ENCODE results near the gene SUSD3. TPM values are rescaled to one million over a fixed set of nuclear protein-coding genes. Genes with fewer than 3 reads are reported as not detected.

The SUSD3 gene
- total RNA-seq, 2 donors from 2014 or later = 0.95 to 2.0 TPM

DNA sequence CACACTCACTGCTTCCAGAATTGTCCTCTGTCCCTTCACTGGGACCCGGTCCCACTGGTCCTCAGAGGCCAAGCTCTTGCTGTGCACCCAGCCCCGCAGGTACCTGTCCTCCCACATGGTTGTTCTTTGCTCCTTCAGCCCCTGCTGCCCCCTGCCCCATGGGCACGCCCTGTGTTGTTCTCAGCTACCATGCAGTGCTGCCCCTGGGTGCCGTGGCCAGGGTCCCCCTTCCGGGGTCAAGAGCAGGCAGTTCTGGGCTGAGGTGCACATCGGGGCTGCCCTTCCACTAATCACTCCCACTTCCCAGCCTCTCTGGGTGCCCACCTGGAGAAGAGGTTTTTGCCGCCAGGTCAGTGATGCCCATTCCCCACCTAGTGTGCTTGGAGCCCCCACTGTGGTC, 31.9 kb upstream of the SUSD3 start:
- intact Hi-C loops (cut with DNase I, micrococcal nuclease) = no loop called here
- DNase-seq = no peak
- no peak for ATAC-seq

GRCh38 chr9:93027750-93028149, 30.8 kb upstream of the SUSD3 start:
- no peak for DNase-seq
- intact Hi-C loops (cut with DNase I, micrococcal nuclease) = no loop called here
- ATAC-seq = no peak

- DNase-seq (peak in 1 of 2 donors; percentile 18), ATAC-seq (peak; percentile 32)
- intact Hi-C loops (cut with DNase I, micrococcal nuclease) = no loop called here
Measured at GRCh38 chr9:93028448-93029006, 30.0 kb upstream of the SUSD3 start.

GRCh38 chr9:93030642-93031628, 27.6 kb upstream of the SUSD3 start:
- intact Hi-C loops (cut with DNase I, micrococcal nuclease) = no loop called here
- no peak for DNase-seq
- no peak for ATAC-seq

DNA sequence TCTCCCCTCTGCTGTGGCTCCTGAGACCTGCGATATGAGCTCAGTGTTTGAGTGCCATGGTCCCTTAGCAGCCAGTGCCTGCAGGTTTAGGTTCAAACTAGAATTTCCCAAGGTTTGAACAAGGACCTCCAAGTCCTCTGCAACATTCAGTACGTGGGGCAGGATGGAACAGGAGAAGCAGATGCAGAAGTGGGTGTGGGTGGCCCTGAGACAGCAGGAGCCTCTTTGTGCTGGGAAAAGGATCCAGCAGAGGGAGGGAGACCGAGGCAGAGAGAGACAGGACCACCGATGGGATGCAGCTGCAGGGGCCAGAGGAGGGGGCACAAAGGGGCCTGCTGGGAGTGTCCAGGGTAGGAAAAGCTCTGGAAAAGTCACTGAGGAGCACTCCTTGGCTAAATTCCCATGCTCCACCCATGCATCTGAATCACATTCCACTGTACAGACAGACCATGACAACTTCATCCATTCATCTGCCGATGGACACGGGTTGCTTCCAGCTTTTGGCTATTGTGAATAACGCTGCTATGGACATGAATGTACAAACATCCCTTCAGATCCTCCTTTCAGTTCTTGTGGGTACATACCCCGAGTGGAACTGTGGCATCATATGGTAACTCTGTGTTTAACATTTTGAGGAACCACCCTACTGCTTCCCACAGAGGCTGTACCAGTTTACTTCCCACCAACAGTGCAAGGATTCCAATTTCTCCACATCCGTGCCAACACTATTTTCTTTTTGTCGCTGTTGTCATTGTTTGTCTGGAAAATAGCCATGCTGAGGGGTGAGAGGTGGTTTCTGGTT, 26.7 kb upstream of the SUSD3 start:
- intact Hi-C loops (cut with DNase I, micrococcal nuclease) = no loop called here
- no peak for DNase-seq
- no peak for ATAC-seq

DNA sequence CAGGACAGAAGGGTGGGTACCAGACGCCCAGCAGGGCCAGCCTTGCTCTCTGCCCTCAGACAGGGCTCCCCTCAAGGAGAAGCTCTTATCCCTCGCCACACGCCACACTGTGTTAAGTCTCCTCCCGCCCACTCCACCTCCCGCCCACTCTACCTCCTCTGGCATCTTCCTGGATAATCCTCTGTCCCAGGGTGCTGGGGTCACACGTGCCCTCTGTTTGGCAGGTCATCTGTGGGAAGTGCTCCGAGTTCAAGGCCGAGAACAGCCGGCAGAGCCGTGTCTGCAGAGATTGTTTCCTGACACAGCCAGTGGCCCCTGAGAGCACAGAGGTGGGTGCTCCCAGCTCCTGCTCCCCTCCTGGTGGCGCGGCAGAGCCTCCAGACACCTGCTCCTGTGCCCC, 26.0 kb upstream of the SUSD3 start:
- no peak for ATAC-seq
- intact Hi-C loops (cut with DNase I, micrococcal nuclease) = no loop called here

DNA sequence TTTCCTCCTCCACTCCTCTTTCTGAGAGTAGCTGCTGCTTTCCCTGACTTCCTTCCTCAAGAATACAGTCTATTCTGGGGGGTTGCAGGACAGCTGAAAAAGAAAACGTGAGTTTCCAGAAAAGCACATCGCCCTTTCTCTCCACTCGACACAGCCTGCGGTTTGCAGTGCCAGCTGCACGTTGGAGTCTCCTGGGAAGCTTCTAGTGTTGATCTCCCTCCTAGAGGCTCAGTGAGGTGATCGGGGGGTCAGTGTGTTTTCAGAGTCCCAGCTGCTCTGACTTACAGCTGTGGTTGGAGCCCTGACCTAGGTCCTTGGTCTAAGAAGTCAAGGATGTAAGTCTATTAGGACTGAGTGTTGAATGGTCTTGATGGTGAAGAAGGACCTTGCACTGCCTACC, 25.0 kb upstream of the SUSD3 start:
- intact Hi-C loops (cut with DNase I, micrococcal nuclease) = no loop called here
- ATAC-seq (no peak), DNase-seq (no peak)

More for the DNA sequence above, 26.0 kb upstream of the SUSD3 start:
- DNase-seq = no peak

DNA sequence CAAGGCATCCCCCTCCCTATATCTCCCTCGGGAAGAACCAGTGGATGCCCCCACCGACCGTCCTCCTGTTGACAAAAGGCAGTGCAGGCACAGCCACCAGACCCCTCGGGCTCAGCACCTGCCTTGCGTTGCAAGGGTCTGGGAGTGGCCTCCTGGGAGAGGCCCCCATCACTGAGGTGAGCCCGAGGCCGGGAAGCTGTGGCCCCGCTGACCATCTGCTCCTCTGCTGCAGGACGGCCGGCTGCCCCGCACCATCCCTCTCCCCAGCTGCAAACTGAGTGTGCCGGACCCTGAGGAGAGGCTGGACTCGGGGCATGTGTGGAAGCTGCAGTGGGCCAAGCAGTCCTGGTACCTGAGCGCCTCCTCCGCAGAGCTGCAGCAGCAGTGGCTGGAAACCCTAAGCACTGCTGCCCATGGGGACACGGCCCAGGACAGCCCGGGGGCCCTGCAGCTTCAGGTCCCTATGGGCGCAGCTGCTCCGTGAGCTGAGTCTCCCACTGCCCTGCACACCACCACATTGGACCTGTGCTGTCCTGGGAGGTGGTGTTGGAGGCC, 23.3 kb upstream of the SUSD3 start:
- intact Hi-C loops (cut with DNase I, micrococcal nuclease) = no loop called here
- DNase-seq = no peak
- ATAC-seq = no peak

DNA sequence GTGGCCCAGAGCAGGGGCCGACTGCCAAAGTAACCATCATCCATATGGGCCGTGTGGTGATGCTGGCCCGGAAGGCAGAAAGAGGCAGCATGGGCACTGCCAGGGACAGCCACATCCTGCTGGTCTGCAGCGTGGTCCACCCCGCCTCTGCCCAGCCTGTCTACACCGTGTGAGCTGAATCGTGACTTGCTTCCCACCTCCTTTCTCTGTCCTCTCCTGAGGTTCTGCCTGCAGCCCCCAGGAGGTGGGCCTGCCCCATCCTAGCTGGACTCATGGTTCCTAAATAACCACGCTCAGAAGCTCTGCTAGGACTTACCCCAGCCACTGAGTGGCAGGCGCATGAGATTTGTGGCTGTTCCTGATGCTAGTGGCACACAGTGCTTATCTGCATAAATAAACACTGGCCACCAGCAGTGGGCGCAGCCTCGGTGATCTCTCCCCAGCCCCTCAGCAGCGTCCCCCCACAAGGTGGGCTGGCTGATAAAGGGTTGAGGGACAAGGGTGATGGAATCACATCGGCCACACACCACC, 22.6 kb upstream of the SUSD3 start:
- intact Hi-C loops (cut with DNase I, micrococcal nuclease) = no loop called here
- ATAC-seq (no peak), DNase-seq (no peak)

DNA sequence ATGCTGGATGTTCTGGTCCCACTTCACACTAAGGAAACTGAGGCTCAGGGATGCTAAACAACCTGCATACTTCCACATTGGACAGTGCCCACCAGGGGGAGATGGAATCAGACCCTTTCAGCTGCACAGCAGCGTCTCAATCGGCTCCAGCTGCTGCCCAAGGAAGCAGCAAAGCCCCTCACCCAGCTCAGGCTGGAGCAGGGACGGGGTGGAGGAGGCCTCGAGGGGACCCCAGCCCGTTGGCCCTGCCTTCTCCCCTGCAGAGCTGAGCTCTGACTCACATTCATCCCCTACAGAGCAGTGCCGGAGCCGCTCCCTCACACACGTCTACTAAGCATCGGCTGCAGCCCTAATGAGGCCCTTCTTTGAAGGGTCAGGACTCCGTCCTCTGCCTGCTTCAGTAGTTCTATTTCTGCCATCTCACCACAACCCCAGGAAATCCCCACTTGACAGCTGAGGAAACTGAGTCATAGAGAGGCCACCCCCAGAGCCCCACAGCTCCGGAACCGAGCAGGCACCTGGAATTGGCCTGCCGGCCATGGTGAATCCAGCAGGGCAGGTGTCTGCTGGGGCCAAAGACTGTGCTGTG, 21.5 kb upstream of the SUSD3 start:
- ATAC-seq = no peak

DNA sequence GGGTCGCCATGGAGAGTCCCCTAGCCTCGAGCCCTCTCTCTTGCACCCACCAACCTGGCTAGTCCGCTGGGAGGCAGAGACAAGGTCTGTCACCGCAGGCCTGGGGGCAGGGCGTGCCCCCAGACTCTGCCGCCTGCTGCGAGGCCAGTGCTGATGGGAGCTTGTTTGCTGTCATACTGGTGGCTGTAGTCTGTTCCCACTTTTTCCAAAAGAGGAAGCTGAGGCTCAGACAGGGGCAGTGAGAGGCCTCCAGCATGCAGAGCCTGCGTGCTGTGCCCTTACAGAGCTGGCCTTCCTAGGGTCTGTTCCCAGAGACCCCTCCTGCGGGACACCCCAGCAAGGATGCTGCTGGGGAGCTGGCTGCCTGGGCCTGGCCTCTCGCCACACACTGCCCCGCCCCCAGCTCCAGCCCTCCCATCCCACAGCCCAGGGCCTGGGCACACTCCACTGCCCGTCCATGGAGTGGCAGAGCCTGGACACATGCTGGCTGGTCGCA, 21.0 kb upstream of the SUSD3 start:
- DNase-seq (no peak), ATAC-seq (no peak)
- intact Hi-C loops (cut with DNase I, micrococcal nuclease) = no loop called here

More for the DNA sequence above, 21.5 kb upstream of the SUSD3 start:
- no peak for DNase-seq
- intact Hi-C loops (cut with DNase I, micrococcal nuclease) = no loop called here

- ATAC-seq (no peak), DNase-seq (no peak)
- intact Hi-C loops (cut with DNase I, micrococcal nuclease) = no loop called here
Measured at GRCh38 chr9:93038918-93039317, 19.6 kb upstream of the SUSD3 start.

GRCh38 chr9:93039456-93039855, 19.0 kb upstream of the SUSD3 start:
- ATAC-seq (no peak), DNase-seq (no peak)
- intact Hi-C loops (cut with DNase I, micrococcal nuclease) = no loop called here

DNA sequence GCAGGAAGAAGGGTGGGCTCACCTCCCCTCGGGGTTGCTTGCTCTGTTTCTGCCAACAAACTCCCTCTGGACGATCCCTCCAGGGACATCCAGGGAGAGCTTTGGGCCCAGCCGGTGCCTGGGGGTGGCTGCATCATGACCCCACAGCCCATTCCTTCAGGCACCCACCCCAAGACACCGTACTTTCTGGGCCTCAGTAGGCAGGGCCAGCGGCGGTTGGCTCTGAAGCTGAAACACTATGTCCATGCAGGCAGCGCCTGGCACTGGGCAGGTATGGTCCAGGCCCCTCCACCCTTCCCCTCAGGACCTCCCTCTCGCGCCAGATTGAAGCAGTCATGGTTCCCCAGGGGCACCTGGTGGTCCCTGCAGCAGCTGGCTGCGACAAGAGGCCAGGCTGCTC, 18.5 kb upstream of the SUSD3 start:
- intact Hi-C loops (cut with DNase I, micrococcal nuclease) = no loop called here
- DNase-seq (no peak), ATAC-seq (no peak)

DNA sequence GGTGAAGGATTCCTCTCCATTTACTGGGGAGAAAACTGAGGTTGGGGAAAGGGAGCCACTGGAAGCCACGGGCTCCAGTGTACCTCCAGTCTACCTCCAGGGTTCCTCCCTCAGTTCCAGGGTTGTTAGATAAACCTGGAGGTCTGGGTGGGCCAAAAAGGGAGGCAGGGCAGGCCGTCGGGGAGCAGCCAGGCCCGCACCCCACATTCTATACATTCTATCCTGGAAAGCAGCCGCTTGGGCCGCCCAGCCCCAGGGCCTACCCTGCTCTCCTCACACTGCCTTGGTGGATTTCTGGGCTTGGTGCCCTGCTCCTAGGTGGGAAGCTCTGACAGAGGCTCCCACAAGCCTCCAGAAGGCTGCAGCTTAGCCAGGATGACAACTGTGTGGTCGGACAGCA, 18.1 kb upstream of the SUSD3 start:
- ATAC-seq (no peak), DNase-seq (no peak)
- intact Hi-C loops (cut with DNase I, micrococcal nuclease) = no loop called here

- intact Hi-C loops (cut with DNase I, micrococcal nuclease) = no loop called here
- DNase-seq (no peak), ATAC-seq (no peak)
Measured at GRCh38 chr9:93041108-93041802, 17.2 kb upstream of the SUSD3 start.

DNA sequence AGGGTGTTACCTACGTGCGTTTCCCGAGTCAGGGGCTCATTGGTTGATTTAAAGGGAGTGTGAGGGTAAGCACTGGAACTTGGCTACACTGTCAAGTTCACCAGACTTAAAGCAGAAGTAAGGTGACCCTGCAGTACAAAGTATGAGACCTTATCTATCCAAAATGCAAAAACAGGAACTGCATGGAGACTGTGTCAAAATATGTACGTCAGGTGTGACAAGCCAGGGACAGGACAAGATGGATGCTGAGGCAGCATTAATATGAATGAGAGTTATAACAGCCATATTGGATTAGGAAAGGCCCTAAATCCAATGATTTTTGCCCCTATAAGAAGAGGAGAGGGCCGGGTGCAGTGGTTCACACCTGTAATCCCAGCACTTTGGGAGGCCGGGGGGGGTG, 15.4 kb upstream of the SUSD3 start:
- intact Hi-C loops (cut with DNase I, micrococcal nuclease) = no loop called here

DNA sequence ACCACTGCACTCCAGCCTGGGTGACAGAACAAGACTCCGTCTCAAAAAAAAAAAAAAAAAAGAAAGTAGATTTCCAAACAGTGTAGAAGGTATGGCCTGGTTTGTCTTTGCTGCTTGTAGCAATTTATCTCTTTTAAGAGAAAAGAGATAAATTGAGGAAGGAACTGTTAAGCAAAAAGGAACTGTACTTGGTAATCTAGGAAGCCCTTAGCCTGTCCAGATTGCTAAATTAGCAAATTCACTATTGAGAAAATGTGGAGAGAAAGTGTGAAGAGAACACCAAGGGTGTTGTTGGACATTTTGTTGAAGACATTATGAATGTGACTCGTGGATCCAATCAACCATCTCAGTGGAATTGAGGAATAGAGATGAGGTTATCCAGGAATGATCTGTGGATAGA, 13.0 kb upstream of the SUSD3 start:
- DNase-seq (no peak), ATAC-seq (no peak)
- intact Hi-C loops (cut with DNase I, micrococcal nuclease) = no loop called here

More for the DNA sequence above, 15.4 kb upstream of the SUSD3 start:
- ATAC-seq (no peak), DNase-seq (no peak)
